IPS-18a (cell line): ENCODE measurements around the gene PI16.

Experiments used
- H3K27ac ChIP-seq: one replicate; pipeline ENCODE4 v1.5.1; 2013; ENCODE audit warnings: low read length
- H3K27me3 ChIP-seq: one replicate; pipeline ENCODE4 v1.6.1; 2013; ENCODE audit warnings: mild to moderate bottlenecking, low read length; ENCODE audit not compliant: control insufficient read depth, insufficient read depth
- H3K36me3 ChIP-seq: one replicate; pipeline ENCODE4 v1.6.1; 2013; ENCODE audit warnings: low read depth, low read length; ENCODE audit not compliant: control insufficient read depth
- H3K4me1 ChIP-seq: one replicate; pipeline ENCODE4 v1.6.1; 2013; ENCODE audit warnings: low read depth, low read length; ENCODE audit not compliant: control insufficient read depth
- H3K4me3 ChIP-seq: one replicate; pipeline ENCODE4 v1.5.1; 2013; ENCODE audit warnings: low read length
- H3K9ac ChIP-seq: one replicate; pipeline ENCODE4 v1.6.1; 2013; ENCODE audit warnings: mild to moderate bottlenecking, low read length, moderate library complexity
- H3K9me3 ChIP-seq: one replicate; pipeline ENCODE4 v1.6.1; 2013; ENCODE audit warnings: low read depth, low read length; ENCODE audit not compliant: control insufficient read depth

The PI16 gene

GRCh38 chr6:36954262-36954931 lies at the start of gene PI16:
TSS of gene PI16 (plus strand) at chr6:36954738. CDS start at chr6:36954761, 23 bp downstream.
- peaks cover 4% of the 10 kb centered on the region for H3K4me1 ChIP-seq
- no peak within 1 kb of the TSS for H3K4me3 ChIP-seq
- H3K36me3 ChIP-seq, result no peaks in the 10 kb centered on the region
- H3K27me3 ChIP-seq, result no peaks in the 10 kb centered on the region
- no peaks in the 10 kb centered on the region for H3K9me3 ChIP-seq
- H3K27ac ChIP-seq, result no peak within 1 kb of the TSS
- no peak within 1 kb of the TSS for H3K9ac ChIP-seq

- H3K27ac ChIP-seq, result no peak overlapping the region
- H3K4me3 ChIP-seq, result no peak overlapping the region
- H3K36me3 ChIP-seq, result no peaks in the 10 kb centered on the region
- H3K4me1 ChIP-seq, result no peaks in the 10 kb centered on the region
- no peaks in the 10 kb centered on the region for H3K9me3 ChIP-seq
- H3K9ac ChIP-seq, result no peak overlapping the region
- no peaks in the 10 kb centered on the region for H3K27me3 ChIP-seq
These were observed 49.6 kb upstream of the PI16 start for GRCh38 chr6:36904851-36905393.

GRCh38 chr6:36906539-36907325 lies 47.8 kb upstream of the PI16 start:
- H3K4me3 ChIP-seq, result no peak overlapping the region
- no peaks in the 10 kb centered on the region for H3K27me3 ChIP-seq
- H3K4me1 ChIP-seq, result no peaks in the 10 kb centered on the region
- no peak overlapping the region for H3K9ac ChIP-seq
- H3K9me3 ChIP-seq, result no peaks in the 10 kb centered on the region
- H3K27ac ChIP-seq, result no peak overlapping the region
- H3K36me3 ChIP-seq, result no peaks in the 10 kb centered on the region

GRCh38 chr6:36907781-36908180 lies 46.8 kb upstream of the PI16 start:
- no peak overlapping the region for H3K27ac ChIP-seq
- no peaks in the 10 kb centered on the region for H3K4me1 ChIP-seq
- no peaks in the 10 kb centered on the region for H3K9me3 ChIP-seq
- no peak overlapping the region for H3K9ac ChIP-seq
- no peaks in the 10 kb centered on the region for H3K27me3 ChIP-seq
- no peak overlapping the region for H3K4me3 ChIP-seq
- no peaks in the 10 kb centered on the region for H3K36me3 ChIP-seq

GRCh38 chr6:36908747-36909146 lies 45.8 kb upstream of the PI16 start:
- Histone ChIP-seq H3K36me3 (no peaks in the 10 kb centered on the region), H3K27ac (no peak overlapping the region), H3K9ac (no peak overlapping the region), H3K4me1 (no peaks in the 10 kb centered on the region), H3K4me3 (no peak overlapping the region), H3K9me3 (no peaks in the 10 kb centered on the region), H3K27me3 (no peaks in the 10 kb centered on the region)

- H3K4me1 ChIP-seq, result no peaks in the 10 kb centered on the region
- H3K4me3 ChIP-seq, result no peak overlapping the region
- no peaks in the 10 kb centered on the region for H3K36me3 ChIP-seq
- no peak overlapping the region for H3K9ac ChIP-seq
- no peaks in the 10 kb centered on the region for H3K27me3 ChIP-seq
- H3K27ac ChIP-seq, result no peak overlapping the region
- H3K9me3 ChIP-seq, result no peaks in the 10 kb centered on the region
These were observed 42.5 kb upstream of the PI16 start for GRCh38 chr6:36912030-36912454.

- Histone ChIP-seq H3K27ac (no peak overlapping the region), H3K27me3 (no peaks in the 10 kb centered on the region), H3K9me3 (no peaks in the 10 kb centered on the region), H3K36me3 (no peaks in the 10 kb centered on the region), H3K4me1 (no peaks in the 10 kb centered on the region), H3K9ac (no peak overlapping the region), H3K4me3 (no peak overlapping the region)
These were observed 42.0 kb upstream of the PI16 start for GRCh38 chr6:36912586-36912985.

GRCh38 chr6:36913082-36913481 lies 41.5 kb upstream of the PI16 start:
- H3K27me3 ChIP-seq, result no peaks in the 10 kb centered on the region
- no peaks in the 10 kb centered on the region for H3K36me3 ChIP-seq
- H3K4me1 ChIP-seq, result no peaks in the 10 kb centered on the region
- no peak overlapping the region for H3K9ac ChIP-seq
- H3K27ac ChIP-seq, result no peak overlapping the region
- H3K9me3 ChIP-seq, result no peaks in the 10 kb centered on the region
- no peak overlapping the region for H3K4me3 ChIP-seq

GRCh38 chr6:36914227-36914794 lies 40.2 kb upstream of the PI16 start:
- H3K9me3 ChIP-seq, result no peaks in the 10 kb centered on the region
- H3K27ac ChIP-seq, result no peak overlapping the region
- no peaks in the 10 kb centered on the region for H3K4me1 ChIP-seq
- H3K4me3 ChIP-seq, result no peak overlapping the region
- no peaks in the 10 kb centered on the region for H3K27me3 ChIP-seq
- no peaks in the 10 kb centered on the region for H3K36me3 ChIP-seq
- no peak overlapping the region for H3K9ac ChIP-seq

- no peak overlapping the region for H3K27ac ChIP-seq
- no peaks in the 10 kb centered on the region for H3K36me3 ChIP-seq
- no peak overlapping the region for H3K4me3 ChIP-seq
- H3K27me3 ChIP-seq, result no peaks in the 10 kb centered on the region
- no peaks in the 10 kb centered on the region for H3K9me3 ChIP-seq
- H3K4me1 ChIP-seq, result no peaks in the 10 kb centered on the region
- H3K9ac ChIP-seq, result no peak overlapping the region
These were observed 38.9 kb upstream of the PI16 start for GRCh38 chr6:36915599-36915998.

GRCh38 chr6:36916126-36916525 lies 38.4 kb upstream of the PI16 start:
- no peaks in the 10 kb centered on the region for H3K27me3 ChIP-seq
- no peaks in the 10 kb centered on the region for H3K4me1 ChIP-seq
- no peaks in the 10 kb centered on the region for H3K9me3 ChIP-seq
- H3K4me3 ChIP-seq, result no peak overlapping the region
- no peak overlapping the region for H3K9ac ChIP-seq
- no peak overlapping the region for H3K27ac ChIP-seq
- no peaks in the 10 kb centered on the region for H3K36me3 ChIP-seq
